Measurements from ENCODE around the gene MRPL48.

MRPL48 gene

GRCh38 chr11:73893041-73893440, 105.4 kb downstream of the MRPL48 start:
- DNase-seq (ENCODE audit: low spot score): no peak

GRCh38 chr11:73894725-73895335, 107.2 kb downstream of the MRPL48 start:
- DNase-seq (ENCODE audit: low spot score): peak; percentile 55

- DNase-seq (ENCODE audit: low spot score): no peak
Measured at GRCh38 chr11:73902303-73902702, 114.6 kb downstream of the MRPL48 start.

GRCh38 chr11:73907191-73907590, 119.5 kb downstream of the MRPL48 start:
- peak; percentile 73 for DNase-seq (ENCODE audit: low spot score)

- no peak for DNase-seq (ENCODE audit: low spot score)
Measured at GRCh38 chr11:73912026-73912425, 124.4 kb downstream of the MRPL48 start.

- DNase-seq (ENCODE audit: low spot score): no peak
Measured at GRCh38 chr11:73913472-73913871, 125.8 kb downstream of the MRPL48 start.

GRCh38 chr11:73914284-73914683, 126.6 kb downstream of the MRPL48 start:
- DNase-seq (ENCODE audit: low spot score): no peak
